CD4-positive, alpha-beta T cell treated with Interleukin-6 at 100 ng/mL for 8 hours (primary cell): ENCODE measurements around the gene ENDOV.
"Not testable (repeated sequence)": the region's sequence is repeated elsewhere in the genome, so short reads cannot be mapped to it uniquely, and the experiment has no call there.

ENCODE experiments used
- DNase-seq: peaks from one replicate; pipeline ENCODE4 v3.0.0-alpha.2; 2020; ENCODE audit warnings: mixed read lengths, low spot score

ENDOV gene

GRCh38 chr17:80388601-80389000 lies 26.4 kb upstream of the ENDOV start:
- DNase-seq, result no peak

GRCh38 chr17:80389011-80389995 lies 25.7 kb upstream of the ENDOV start:
- DNase-seq, result no peak

- DNase-seq, result no peak
Observed at GRCh38 chr17:80393241-80393890, 21.6 kb upstream of the ENDOV start.

GRCh38 chr17:80393961-80394360 lies 21.0 kb upstream of the ENDOV start:
- no peak for DNase-seq

GRCh38 chr17:80394629-80395216 lies 20.2 kb upstream of the ENDOV start:
- DNase-seq, result no peak

GRCh38 chr17:80395402-80396151 lies 19.4 kb upstream of the ENDOV start:
- DNase-seq, result no peak

- DNase-seq, result no peak
Observed at GRCh38 chr17:80396157-80397033, 18.6 kb upstream of the ENDOV start.

GRCh38 chr17:80397034-80397387 lies 18.0 kb upstream of the ENDOV start:
- no peak for DNase-seq

- no peak for DNase-seq
Observed at GRCh38 chr17:80397686-80398085, 17.3 kb upstream of the ENDOV start.

- not testable (repeated sequence) for DNase-seq
Observed at GRCh38 chr17:80401086-80401485, 13.9 kb upstream of the ENDOV start.

- DNase-seq, result not testable (repeated sequence)
Observed at GRCh38 chr17:80402102-80402501, 12.9 kb upstream of the ENDOV start.

GRCh38 chr17:80402959-80403358 lies 12.0 kb upstream of the ENDOV start:
- no peak for DNase-seq

- DNase-seq, result no peak
Observed at GRCh38 chr17:80406146-80406545, 8.8 kb upstream of the ENDOV start.

- DNase-seq, result not testable (repeated sequence)
Observed at GRCh38 chr17:80407917-80408316, 7.0 kb upstream of the ENDOV start.

- DNase-seq, result no peak
Observed at GRCh38 chr17:80408872-80409271, 6.1 kb upstream of the ENDOV start.

GRCh38 chr17:80409626-80410025 lies 5.3 kb upstream of the ENDOV start:
- no peak for DNase-seq

- DNase-seq, result not testable (repeated sequence)
Observed at GRCh38 chr17:80410441-80411087, 4.4 kb upstream of the ENDOV start.

- no peak for DNase-seq
Observed at GRCh38 chr17:80413771-80414507, 1.0 kb upstream of the ENDOV start.

GRCh38 chr17:80414508-80414802 lies 512 bp upstream of the ENDOV start:
- DNase-seq, result no peak

GRCh38 chr17:80415626-80416137 lies 715 bp downstream of the ENDOV start:
- DNase-seq, result no peak
